DMS53 (cell line): ENCODE data around the gene LTK.
"Not testable (repeated sequence)": the region's sequence is repeated elsewhere in the genome, so short reads cannot be mapped to it uniquely, and the experiment has no call there.

Experiments used
- DNase-seq: peaks from one replicate; lab custom pipeline; 2025; lab: John Stamatoyannopoulos, UW

LTK gene

DNA sequence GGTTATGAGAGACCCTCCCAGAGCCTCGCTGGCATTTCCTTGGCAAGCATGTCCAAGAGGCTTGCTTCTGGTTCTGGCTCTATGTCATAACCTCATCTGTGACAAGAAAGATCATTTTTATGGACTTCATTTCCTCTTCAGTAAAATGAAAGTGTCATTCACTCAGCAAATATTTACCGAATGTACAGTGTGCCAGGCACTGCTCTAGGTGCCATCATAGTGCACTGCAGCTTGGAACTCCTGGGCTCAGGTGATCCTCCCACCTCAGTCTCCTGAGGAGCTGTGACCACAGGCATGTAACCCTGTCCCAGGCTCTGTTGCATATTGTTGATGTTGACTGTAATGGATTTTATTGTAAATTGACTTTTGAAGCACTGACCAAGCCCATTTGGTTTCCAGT is 38.7 kb downstream of the LTK start:
- DNase-seq = peak; percentile 70

GRCh38 chr15:41474436-41474835 is 39.2 kb downstream of the LTK start:
- peak; percentile 49 for DNase-seq

GRCh38 chr15:41473418-41473817 is 40.2 kb downstream of the LTK start:
- DNase-seq = no peak

GRCh38 chr15:41469644-41470043 is 44.0 kb downstream of the LTK start:
- not testable (repeated sequence) for DNase-seq

GRCh38 chr15:41466711-41467110 is 46.9 kb downstream of the LTK start:
- no peak for DNase-seq

GRCh38 chr15:41465822-41466421 is 47.7 kb downstream of the LTK start:
- peak; percentile 71 for DNase-seq

GRCh38 chr15:41464889-41465580 is 48.6 kb downstream of the LTK start:
- DNase-seq = peak; percentile 20

DNA sequence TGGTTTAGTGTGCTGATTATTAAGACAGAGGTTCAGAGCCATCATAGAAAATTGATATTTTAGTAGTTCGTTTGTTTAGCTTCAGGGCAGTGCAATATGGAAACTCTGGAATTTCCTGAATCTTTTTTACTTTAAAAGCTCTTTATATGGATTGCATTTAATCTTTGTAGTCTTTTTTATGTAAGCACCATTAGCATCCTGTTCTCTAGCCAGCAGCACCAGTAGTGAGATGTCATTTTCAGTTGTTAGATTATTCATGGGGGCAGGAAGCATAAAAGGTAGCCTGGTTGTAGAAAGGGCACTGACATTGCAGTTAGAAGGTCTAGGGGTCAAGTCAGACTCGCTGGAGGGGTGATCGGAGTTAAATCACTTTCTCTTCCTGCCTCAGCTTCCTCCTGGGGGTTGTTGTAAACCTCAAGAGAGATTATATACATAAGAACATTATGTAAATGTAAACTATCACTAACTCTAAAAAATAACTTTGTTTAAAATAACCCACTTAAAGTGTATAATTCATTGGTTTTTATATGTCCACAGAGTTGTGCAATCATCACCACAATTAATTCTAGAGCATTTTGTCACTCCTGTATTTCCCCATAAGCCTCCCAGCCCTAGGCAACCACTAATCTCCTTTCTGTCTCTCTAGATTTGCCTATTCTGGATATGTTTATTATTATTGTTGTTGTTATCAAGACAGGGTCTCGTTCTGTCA is 51.4 kb downstream of the LTK start:
- no peak for DNase-seq
